IPS-15b (cell line): ENCODE data around the gene ADAMTS1.

Source experiments
- H3K27me3 ChIP-seq: one replicate; pipeline ENCODE4 v1.6.1; 2013; ENCODE audit warnings: low read length; ENCODE audit not compliant: control insufficient read depth, insufficient read depth
- H3K36me3 ChIP-seq: one replicate; pipeline ENCODE4 v1.6.1; 2013; ENCODE audit warnings: low read length; ENCODE audit not compliant: control insufficient read depth, insufficient read depth
- H3K4me1 ChIP-seq: one replicate; pipeline ENCODE4 v1.6.1; 2013; ENCODE audit warnings: mild to moderate bottlenecking, low read length; ENCODE audit not compliant: control insufficient read depth, insufficient read depth
- H3K4me3 ChIP-seq: one replicate; pipeline ENCODE4 v1.5.1; 2013; ENCODE audit warnings: low read depth, low read length
- H3K9ac ChIP-seq: one replicate; pipeline ENCODE4 v1.6.1; 2013; ENCODE audit warnings: low read depth, mild to moderate bottlenecking, low read length
- H3K9me3 ChIP-seq: one replicate; pipeline ENCODE4 v1.6.1; 2013; ENCODE audit warnings: mild to moderate bottlenecking, low read length; ENCODE audit not compliant: control insufficient read depth, insufficient read depth

Gene ADAMTS1

DNA sequence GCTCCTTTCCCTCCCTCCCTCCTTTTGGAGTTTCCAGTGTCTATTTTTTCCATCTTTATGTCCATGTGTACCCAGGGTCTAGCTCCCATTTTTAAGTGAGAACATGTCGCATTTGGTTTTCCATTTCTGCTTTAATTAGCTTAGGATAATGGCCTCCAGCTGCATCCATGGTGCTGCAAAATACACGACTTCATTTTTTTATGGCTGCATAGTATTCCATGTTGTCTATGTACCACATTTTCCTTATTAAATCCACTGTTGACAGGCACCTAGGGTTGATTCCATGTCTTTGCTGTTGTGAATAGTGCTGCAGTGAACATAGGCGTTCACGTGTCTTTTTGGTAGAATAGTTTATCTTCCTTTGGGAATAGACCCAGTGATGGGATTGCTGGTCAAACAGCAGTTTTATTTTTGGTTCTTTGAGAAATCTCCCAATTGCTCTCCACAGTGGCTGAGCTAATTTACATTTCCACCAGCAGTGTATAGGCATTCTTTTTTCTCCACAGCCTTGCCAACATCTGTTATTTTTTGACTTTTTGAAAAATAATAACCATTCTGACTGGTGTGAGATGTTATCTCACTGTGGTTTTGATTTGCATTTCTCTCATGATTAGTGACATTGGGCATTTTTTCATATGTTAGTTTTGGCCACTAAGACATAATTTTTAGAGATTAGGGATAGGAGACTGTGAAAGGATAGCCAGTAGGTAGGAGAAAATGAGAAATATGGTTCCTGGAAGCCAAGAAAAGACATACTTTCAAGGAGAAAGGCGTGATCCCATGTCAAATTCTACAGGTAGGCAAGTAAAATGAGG is 50.4 kb downstream of the ADAMTS1 start:
- H3K4me3 ChIP-seq = no peak overlapping the region
- H3K9ac ChIP-seq = no peak overlapping the region
- no peaks in the 10 kb centered on the region for H3K27me3 ChIP-seq
- no peaks in the 10 kb centered on the region for H3K36me3 ChIP-seq
- no peaks in the 10 kb centered on the region for H3K4me1 ChIP-seq
- H3K9me3 ChIP-seq = no peaks in the 10 kb centered on the region

GRCh38 chr21:26790296-26790695 is 54.9 kb downstream of the ADAMTS1 start:
- H3K9ac ChIP-seq = no peak overlapping the region
- H3K9me3 ChIP-seq = no peaks in the 10 kb centered on the region

GRCh38 chr21:26788790-26789189 is 56.4 kb downstream of the ADAMTS1 start:
- no peak overlapping the region for H3K9ac ChIP-seq
- no peaks in the 10 kb centered on the region for H3K9me3 ChIP-seq
- H3K4me1 ChIP-seq = no peaks in the 10 kb centered on the region
- H3K4me3 ChIP-seq = no peak overlapping the region
- no peaks in the 10 kb centered on the region for H3K27me3 ChIP-seq
- no peaks in the 10 kb centered on the region for H3K36me3 ChIP-seq

More at GRCh38 chr21:26790296-26790695, 54.9 kb downstream of the ADAMTS1 start:
- Histone ChIP-seq H3K4me1 (no peaks in the 10 kb centered on the region), H3K27me3 (no peaks in the 10 kb centered on the region), H3K36me3 (no peaks in the 10 kb centered on the region), H3K4me3 (no peak overlapping the region)
